Glomerular endothelial cell (primary cell): Measurements from ENCODE around the gene MUSK. TPM values are rescaled to one million over a fixed set of nuclear protein-coding genes. Genes with fewer than 3 reads are reported as not detected.
A peak's percentile ranks its signal among the peaks of the same experiment; 100 is the strongest.
"Not testable (repeated sequence)": the region's sequence is repeated elsewhere in the genome, so short reads cannot be mapped to it uniquely, and the experiment has no call there.

Experiments
- DNase-seq: peaks from one replicate; pipeline ENCODE4 v3.0.0-alpha.2; 2011; ENCODE audit warnings: low read depth, low spot score; ENCODE audit errors: extremely low read depth
- total RNA-seq: library from RNA; depleted of rRNA; stranded (reverse); fragments of >200 nt; gene quantifications from 2 replicates; pipeline ENCODE4 v1.2.3, GENCODE V29; 2015

The MUSK gene
- total RNA-seq, 1 donor from 2014 or later, result not detected

GRCh38 chr9:110691002-110691549 is 22.5 kb downstream of the MUSK start:
- DNase-seq, result no peak

DNA sequence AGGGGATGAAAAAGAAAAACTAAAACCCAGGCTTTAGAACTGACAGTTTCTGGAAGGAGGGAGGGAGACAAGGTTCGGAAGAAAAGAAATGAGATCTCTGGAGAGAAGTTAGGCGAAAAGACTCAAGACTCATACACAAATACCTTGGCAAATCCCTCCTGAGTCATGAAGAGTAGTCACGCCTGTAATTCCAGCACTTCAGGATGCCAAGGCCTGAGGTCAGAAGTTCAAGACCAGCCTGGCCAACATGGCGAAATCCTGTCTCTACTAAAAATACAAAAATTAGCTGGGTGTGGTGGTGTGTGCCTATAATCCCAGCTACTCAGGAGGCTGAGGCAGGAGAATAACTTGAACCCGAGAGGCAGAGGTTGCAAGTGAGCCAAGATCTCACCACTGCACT is 27.3 kb downstream of the MUSK start:
- not testable (repeated sequence) for DNase-seq

DNA sequence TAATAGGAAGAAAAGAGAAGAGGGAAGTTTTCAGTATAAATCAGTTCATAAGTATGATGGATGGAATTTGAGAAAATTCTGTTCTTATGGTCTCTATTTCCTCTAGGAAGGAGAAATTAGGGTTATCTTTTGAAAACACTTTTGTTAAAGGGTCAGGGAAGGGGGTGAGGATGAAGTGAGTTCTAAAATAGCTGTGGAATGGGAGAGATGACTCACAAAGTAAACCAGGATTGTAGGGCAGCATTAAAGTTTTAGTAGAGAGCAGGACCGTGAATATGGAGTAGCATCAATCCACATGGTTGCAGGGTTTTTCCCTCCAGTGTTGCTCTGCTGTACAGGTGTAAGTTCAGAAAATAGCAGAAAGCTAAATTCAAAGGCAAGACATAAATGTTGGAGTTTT is 32.4 kb downstream of the MUSK start:
- no peak for DNase-seq

GRCh38 chr9:110703669-110704068 is 35.1 kb downstream of the MUSK start:
- no peak for DNase-seq

GRCh38 chr9:110707419-110707818 is 38.8 kb downstream of the MUSK start:
- no peak for DNase-seq

- DNase-seq, result no peak
Measured at GRCh38 chr9:110710420-110710819, 41.8 kb downstream of the MUSK start.

DNA sequence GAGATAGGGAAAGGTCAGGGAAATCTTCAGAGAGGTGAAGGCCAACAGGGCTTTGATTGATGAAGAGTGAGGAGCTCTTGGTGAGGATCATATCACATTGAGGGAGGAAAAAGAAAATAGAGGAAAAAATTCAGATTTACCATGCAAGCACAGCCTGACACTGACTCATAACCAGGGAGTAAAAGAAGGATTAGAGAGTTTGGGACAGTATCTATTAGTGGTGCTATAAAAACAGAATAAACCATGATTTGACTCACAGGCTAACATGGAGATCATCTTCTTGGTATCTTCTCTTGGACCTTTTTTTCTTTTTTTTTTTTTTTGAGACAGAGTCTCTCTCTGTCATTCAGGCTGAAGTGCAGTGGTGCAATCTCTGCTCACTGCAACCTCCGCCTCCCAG is 44.4 kb downstream of the MUSK start:
- DNase-seq, result no peak

GRCh38 chr9:110714314-110714713 is 45.7 kb downstream of the MUSK start:
- no peak for DNase-seq

GRCh38 chr9:110728058-110728457 is 59.5 kb downstream of the MUSK start:
- no peak for DNase-seq

DNA sequence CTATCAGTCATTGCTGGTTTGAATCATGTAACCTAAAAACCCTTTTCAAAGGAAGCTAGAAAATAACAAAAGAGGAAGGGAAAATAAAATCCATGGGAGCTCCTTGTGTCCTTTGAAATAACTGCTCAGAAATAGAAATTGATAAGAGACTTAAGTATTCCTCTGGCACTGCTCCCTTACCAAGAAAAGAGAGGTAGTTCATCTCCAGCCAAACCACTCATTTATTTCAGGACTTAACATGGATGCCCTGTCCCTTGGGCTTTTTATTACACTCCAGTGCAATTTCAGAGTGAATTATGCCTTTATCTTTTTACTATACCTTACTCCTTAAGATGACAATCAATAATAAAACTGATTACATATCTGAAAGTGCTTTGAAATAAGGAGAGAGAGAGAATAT is 61.0 kb downstream of the MUSK start:
- no peak for DNase-seq

GRCh38 chr9:110731437-110732028 is 62.9 kb downstream of the MUSK start:
- DNase-seq, result no peak

DNA sequence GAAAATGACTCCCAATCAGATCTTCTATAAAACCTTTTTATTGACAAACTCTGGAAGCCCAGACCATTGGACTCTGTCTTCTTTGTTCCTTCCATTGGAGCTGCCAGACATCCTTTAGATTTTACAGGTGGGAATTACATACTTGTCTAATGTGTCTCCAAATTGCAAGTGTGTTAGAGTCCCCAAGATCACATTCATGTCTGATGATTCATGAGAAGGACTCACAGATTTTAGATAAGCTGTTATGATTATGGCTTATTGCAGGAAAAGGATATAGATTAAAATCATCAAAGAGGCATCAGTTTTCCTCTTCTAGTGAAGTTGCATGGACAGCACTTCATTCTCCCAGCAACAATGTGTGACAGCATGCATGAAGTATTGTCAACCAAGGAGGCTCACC is 70.4 kb downstream of the MUSK start:
- DNase-seq, result no peak

DNA sequence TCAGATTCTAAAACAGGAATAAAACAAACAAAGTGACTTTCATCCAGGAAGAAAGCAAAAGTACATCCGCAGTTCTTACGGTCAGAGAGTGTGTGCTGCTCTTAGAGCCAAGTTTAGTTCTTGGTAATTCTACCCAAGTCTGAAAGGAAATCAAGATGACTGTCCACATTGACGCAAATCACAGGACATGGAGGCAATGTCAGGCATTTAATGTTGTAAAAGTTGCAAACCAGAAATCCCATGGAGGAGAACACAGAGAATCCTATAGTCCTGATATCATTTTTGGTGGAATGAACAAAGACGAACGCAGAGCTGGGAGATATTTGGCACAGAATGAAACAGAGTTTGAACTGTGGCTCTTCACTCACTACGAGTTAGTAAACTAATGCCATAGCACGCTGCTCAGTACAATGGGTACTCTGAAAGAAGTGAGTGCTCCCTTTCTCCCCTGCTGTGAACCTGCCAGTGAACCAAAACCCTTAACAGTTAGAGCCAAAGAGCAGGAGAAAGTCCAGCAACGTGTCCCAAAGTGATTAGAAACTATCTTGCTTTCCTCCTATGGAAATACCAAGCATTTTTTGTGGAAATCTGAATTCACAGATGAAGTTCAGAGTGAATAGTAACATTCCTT is 74.3 kb downstream of the MUSK start:
- DNase-seq, result peak; percentile 70

DNA sequence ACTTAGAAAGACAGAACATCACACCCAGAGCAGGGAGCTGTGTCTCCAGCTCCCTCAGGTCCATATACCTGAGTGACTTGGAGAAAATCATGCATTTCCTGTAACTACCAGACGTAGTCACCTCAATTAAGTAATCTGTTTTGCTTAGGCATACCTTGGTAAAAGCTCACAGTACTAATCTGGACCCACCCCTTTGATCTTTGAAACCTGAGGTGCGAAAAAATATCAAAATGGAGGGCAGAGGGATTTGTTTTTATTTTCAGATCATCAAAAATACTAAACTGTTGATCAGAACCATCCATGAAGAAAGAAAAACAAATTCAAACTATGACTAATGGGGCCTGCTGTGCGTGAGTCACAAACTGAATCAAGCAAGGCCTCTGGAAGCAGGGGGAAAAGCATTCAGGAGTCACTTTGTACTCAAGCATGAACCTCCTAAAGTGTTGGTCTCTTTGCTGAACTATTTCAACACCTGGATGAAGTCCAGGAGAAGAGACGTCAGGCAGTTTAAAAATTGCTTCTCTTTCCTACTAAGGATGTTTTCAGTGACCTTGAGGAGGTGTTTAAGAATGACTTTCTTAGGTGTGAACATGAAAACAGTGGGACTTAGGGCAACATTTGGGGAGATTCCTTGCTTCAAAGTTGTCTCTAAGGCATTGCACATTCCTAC is 76.3 kb downstream of the MUSK start:
- DNase-seq, result peak; percentile 63

DNA sequence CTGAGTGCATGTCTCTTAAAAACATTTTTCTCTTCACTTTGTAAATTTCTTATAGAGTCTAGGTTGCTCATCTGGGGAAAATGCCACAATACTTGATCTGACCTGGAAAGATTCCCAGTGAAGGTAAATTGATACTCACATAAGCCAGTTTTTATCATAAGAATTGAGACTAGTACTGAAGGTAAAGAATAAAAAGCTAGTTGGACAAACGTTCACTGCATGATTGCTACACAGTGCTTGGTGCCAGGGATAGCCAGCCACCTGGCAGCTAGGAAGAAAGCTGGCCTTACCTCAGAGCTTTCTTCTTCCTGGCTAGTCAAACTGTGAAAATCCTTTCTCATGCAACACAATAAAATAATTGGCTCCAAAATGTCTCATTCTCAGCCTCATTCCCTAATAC is 77.1 kb downstream of the MUSK start:
- DNase-seq, result no peak

- DNase-seq, result no peak
Measured at GRCh38 chr9:110746211-110746930, 77.8 kb downstream of the MUSK start.

GRCh38 chr9:110748251-110748893 is 79.8 kb downstream of the MUSK start:
- DNase-seq, result no peak

GRCh38 chr9:110750272-110750671 is 81.7 kb downstream of the MUSK start:
- no peak for DNase-seq

DNA sequence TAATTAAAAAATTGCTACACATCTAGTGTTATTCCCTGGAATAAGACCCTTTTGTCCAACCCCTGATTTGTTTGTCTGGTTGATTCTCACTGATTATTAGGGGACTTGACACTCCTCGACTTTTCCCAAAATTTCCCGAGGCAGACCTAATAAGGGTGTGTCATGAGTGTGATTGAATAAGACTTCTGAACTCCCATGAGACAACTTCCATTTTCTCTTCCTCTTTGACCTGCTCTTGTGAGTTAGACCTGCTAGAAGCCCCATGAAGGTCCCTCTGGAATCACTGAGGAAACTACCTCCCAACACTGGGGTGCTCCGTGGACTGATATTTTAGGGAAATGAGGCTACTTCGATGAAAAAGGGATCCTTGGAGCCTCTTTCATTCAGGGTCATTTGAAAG is 83.4 kb downstream of the MUSK start:
- DNase-seq, result no peak

DNA sequence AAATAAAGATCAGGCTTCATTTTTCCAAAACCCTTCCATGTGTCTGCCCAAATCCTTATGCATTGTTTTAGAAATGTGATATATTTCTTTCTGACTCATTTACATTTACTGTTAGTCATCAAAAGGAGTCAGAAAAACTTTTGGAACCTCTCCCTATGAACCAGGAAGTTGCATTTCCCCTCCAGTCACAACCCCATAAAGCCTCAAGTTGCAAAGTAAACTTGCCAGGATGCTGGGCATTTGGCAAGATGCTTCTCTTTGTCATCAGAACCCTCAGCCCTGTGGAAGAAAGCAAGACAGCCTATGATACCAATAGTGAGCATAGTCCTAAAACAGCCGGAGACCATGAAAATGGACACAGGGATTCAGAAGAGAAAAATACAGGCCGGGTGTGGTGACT is 84.2 kb downstream of the MUSK start:
- DNase-seq, result peak; percentile 73

DNA sequence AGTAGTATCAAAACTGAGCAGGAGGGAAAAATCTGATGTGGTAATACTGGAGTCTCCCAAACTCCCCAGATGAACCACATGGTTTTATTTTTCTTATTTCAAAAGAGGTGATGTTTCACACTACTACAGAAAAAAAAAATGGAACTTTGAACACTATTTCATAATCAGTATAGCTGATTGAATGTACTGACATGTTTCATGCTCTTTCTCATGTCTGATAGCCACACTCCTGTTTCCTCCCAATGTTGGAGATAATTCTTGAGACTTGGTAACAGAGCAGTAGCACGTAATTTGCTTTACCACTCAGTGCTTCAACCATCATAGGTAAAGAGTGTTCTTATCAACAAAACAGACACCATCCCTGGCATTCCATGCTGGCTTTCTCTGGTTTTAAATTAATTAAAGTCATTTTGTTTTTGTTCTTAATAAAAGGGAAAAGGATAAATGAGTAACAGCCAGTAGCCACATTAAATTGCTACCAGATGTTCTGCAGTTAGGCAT is 85.2 kb downstream of the MUSK start:
- no peak for DNase-seq
